Upper lobe of left lung (tissue), 4 donors: Measurements from ENCODE around the gene REEP6.

Experiments used
- CTCF ChIP-seq, 6 experiments: fragments of 450-650 bp in 4 of 6; fragments of 200-600 bp in 2 of 6; sonication (generic) in 2 of 6; IDR thresholded peaks; one replicate each; pipeline ENCODE4 v1.5.1; 2016 to 2019; ENCODE audit warnings: antibody characterized with exemption in 6 of 6
- EP300 ChIP-seq, 4 donors: sonication (generic); formaldehyde crosslinking; IDR thresholded peaks; one replicate each; pipeline ENCODE4 v1.5.1; 2017; ENCODE audit warnings: antibody characterized with exemption in 4 of 4, control low read depth in 2 of 4
- POLR2A ChIP-seq, 4 donors: fragments of 450-650 bp; IDR thresholded peaks; one replicate each; pipeline ENCODE4 v1.5.1; 2016 to 2017; ENCODE audit warnings: antibody characterized with exemption in 4 of 4, mild to moderate bottlenecking in 2 of 4

- TF ChIP-seq CTCF (IDR thresholded peaks at IDR 0.05) = no peak
- no peak for TF ChIP-seq POLR2A (IDR thresholded peaks at IDR 0.05)
- TF ChIP-seq EP300 (IDR thresholded peaks at IDR 0.05) = no peak
Measured at GRCh38 chr19:1540365-1540925, 49.5 kb downstream of the REEP6 start.
